OCI-LY3 (cell line): ENCODE results near the gene OR8J3.

ENCODE experiments used
- H2AFZ ChIP-seq: fragments of 200-600, 300-600 bp; shearing (Covaris generic); 2 replicates; pipeline ENCODE4 v1.6.0; 2014; ENCODE audit warnings: antibody characterized with exemption, low read depth, low read length
- H3K27ac ChIP-seq: fragments of 200-600, 300-600 bp; sonication (generic); 2 replicates; pipeline ENCODE4 v1.5.1; 2014; ENCODE audit warnings: mild to moderate bottlenecking, low read length, moderate library complexity, mixed read lengths
- H3K27me3 ChIP-seq: fragments of 200-600, 300-600 bp; sonication (generic); 2 replicates; pipeline ENCODE4 v1.6.1; 2014; ENCODE audit warnings: low read depth, low read length, mixed read lengths
- H3K36me3 ChIP-seq: fragments of 200-600, 300-600 bp; sonication (generic); replicated peaks from 2 replicates; pipeline ENCODE3; 2014; ENCODE audit warnings: low read depth, low read length, mixed read lengths
- H3K4me1 ChIP-seq: fragments of 300-600, 200-600 bp; sonication (generic); 2 replicates; pipeline ENCODE4 v1.6.1; 2014; ENCODE audit warnings: low read length, mixed read lengths
- H3K4me2 ChIP-seq: fragments of 200-600, 300-600 bp; sonication (generic); 2 replicates; pipeline ENCODE4 v1.6.1; 2014; ENCODE audit warnings: low read length, mixed read lengths
- H3K4me3 ChIP-seq: fragments of 300-600, 200-600 bp; sonication (generic); 2 replicates; pipeline ENCODE4 v1.5.1; 2014; ENCODE audit warnings: antibody characterized with exemption, mild to moderate bottlenecking, low read length, moderate library complexity
- H3K79me2 ChIP-seq: fragments of 300-600, 200-600 bp; shearing (Covaris generic); 2 replicates; pipeline ENCODE4 v1.6.1; 2014; ENCODE audit warnings: mild to moderate bottlenecking, low read length, mixed read lengths
- H3K9ac ChIP-seq: fragments of 300-600, 200-600 bp; shearing (Covaris generic); 2 replicates; pipeline ENCODE4 v1.6.0; 2014; ENCODE audit warnings: mild to moderate bottlenecking, low read length, moderate library complexity
- H3K9me3 ChIP-seq: fragments of 200-600, 300-600 bp; shearing (Covaris generic); 2 replicates; pipeline ENCODE4 v1.6.1; 2014; ENCODE audit warnings: low read length, mixed read lengths; ENCODE audit not compliant: insufficient read depth
- H4K20me1 ChIP-seq: fragments of 200-600, 300-600 bp; sonication (generic); 2 replicates; pipeline ENCODE4 v1.6.1; 2016; ENCODE audit warnings: low read length, mixed read lengths; ENCODE audit not compliant: insufficient read depth
- CTCF ChIP-seq: fragments of 200-600, 300-600 bp; sonication (generic); IDR thresholded peaks from 2 replicates; pipeline ENCODE4 v1.5.1; 2014; ENCODE audit warnings: antibody characterized with exemption, low read length, low read depth
- EZH2phosphoT487 ChIP-seq: fragments of 200-600 bp; shearing (Covaris generic); IDR thresholded peaks from 2 replicates; pipeline ENCODE4 v1.6.1; 2018; ENCODE audit warnings: antibody characterized with exemption, mixed run types, low read depth

OR8J3 gene

GRCh38 chr11:56093008-56093407, 47.0 kb downstream of the OR8J3 start, which contains the start of gene OR8I2:
TSS of gene OR8I2 (plus strand) at chr11:56093308. CDS start at chr11:56093308, 0 bp downstream.
- no peak within 1 kb of the TSS for H3K9ac ChIP-seq
- TF ChIP-seq CTCF (no peak), EZH2phosphoT487 (no peak)
- no peaks in the 10 kb centered on the region for H3K27me3 ChIP-seq
- H3K4me1 ChIP-seq: no peaks in the 10 kb centered on the region
- H3K79me2 ChIP-seq: no peaks in the 10 kb centered on the region
- no peak within 1 kb of the TSS for H3K4me3 ChIP-seq
- H3K9me3 ChIP-seq: no peaks in the 10 kb centered on the region
- H3K27ac ChIP-seq: no peak within 1 kb of the TSS
- no peak within 1 kb of the TSS for H2AFZ ChIP-seq
- H3K36me3 ChIP-seq: no peaks in the 10 kb centered on the region
- no peak within 1 kb of the TSS for H3K4me2 ChIP-seq
- no peaks in the 10 kb centered on the region for H4K20me1 ChIP-seq

- Histone ChIP-seq H3K4me3 (no peak overlapping the region), H3K4me1 (no peaks in the 10 kb centered on the region), H3K9ac (no peak overlapping the region), H3K4me2 (no peak overlapping the region), H2AFZ (no peak overlapping the region), H3K36me3 (no peaks in the 10 kb centered on the region), H3K9me3 (no peaks in the 10 kb centered on the region), H3K27me3 (no peaks in the 10 kb centered on the region), H4K20me1 (no peaks in the 10 kb centered on the region), H3K79me2 (no peaks in the 10 kb centered on the region), H3K27ac (no peak overlapping the region)
- TF ChIP-seq EZH2phosphoT487 (no peak), CTCF (0 out of 2 replicates have a peak, but pooled peaks have one; percentile 6)
These were observed 50.3 kb downstream of the OR8J3 start for GRCh38 chr11:56089697-56090096.
